ENCODE results near the gene NCAM2.

NCAM2 gene

DNA sequence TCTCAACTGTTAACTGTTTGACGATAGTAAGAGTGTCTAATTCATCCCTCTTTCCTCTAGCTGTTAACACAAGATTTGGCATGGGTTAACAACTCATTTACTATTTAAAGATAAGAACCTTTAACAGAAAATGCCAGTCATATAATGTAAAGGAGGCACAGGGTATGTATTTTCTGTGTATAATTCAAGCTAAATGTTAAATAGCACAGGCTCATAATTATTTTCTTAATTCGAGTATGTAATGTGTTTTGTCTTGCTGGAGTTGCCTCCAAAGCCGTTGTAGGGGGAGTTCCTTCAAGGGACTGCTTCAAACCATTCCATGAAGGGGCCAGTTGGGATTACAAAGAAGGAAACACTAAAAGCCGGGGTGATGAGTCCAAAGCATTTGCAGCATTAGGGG lies 111.5 kb downstream of the NCAM2 start (continued):
- TF ChIP-seq, protein P1, sequence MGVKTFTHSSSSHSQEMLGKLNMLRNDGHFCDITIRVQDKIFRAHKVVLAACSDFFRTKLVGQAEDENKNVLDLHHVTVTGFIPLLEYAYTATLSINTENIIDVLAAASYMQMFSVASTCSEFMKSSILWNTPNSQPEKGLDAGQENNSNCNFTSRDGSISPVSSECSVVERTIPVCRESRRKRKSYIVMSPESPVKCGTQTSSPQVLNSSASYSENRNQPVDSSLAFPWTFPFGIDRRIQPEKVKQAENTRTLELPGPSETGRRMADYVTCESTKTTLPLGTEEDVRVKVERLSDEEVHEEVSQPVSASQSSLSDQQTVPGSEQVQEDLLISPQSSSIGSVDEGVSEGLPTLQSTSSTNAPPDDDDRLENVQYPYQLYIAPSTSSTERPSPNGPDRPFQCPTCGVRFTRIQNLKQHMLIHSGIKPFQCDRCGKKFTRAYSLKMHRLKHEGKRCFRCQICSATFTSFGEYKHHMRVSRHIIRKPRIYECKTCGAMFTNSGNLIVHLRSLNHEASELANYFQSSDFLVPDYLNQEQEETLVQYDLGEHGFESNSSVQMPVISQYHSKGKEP (tag by site-specific recombination; IDR thresholded peaks at IDR 0.05), result no peak
- TF ChIP-seq ZNF18 (tag by site-specific recombination; IDR thresholded peaks at IDR 0.05), result no peak
- no peak for TF ChIP-seq ZNF19 (tag by site-specific recombination; IDR thresholded peaks at IDR 0.05; ENCODE audit: low read depth)

GRCh38 chr21:21111309-21111920 lies 113.2 kb downstream of the NCAM2 start:
- H3K9me3 ChIP-seq (ENCODE audit: control insufficient read depth, insufficient read depth, low read depth, low read length), result no peaks in the 10 kb centered on the region; the same call in 1 of the 2 replicates
- TF ChIP-seq KLF7 (tag by site-specific recombination; IDR thresholded peaks at IDR 0.05; ENCODE audit: borderline replicate concordance), result no peak
- no peak for TF ChIP-seq ZBTB48 (tag by site-specific recombination; IDR thresholded peaks at IDR 0.05)
- TF ChIP-seq, protein P2, sequence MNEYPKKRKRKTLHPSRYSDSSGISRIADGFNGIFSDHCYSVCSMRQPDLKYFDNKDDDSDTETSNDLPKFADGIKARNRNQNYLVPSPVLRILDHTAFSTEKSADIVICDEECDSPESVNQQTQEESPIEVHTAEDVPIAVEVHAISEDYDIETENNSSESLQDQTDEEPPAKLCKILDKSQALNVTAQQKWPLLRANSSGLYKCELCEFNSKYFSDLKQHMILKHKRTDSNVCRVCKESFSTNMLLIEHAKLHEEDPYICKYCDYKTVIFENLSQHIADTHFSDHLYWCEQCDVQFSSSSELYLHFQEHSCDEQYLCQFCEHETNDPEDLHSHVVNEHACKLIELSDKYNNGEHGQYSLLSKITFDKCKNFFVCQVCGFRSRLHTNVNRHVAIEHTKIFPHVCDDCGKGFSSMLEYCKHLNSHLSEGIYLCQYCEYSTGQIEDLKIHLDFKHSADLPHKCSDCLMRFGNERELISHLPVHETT (tag by site-specific recombination; IDR thresholded peaks at IDR 0.05), result no peak
- no peak for TF ChIP-seq BCL11B (tag by site-specific recombination; IDR thresholded peaks at IDR 0.05; ENCODE audit: low read depth)
- TF ChIP-seq ZNF114 (tag by site-specific recombination; IDR thresholded peaks at IDR 0.05), result no peak
- TF ChIP-seq ZFP41 (tag by site-specific recombination; IDR thresholded peaks at IDR 0.05; ENCODE audit: borderline replicate concordance), result no peak
- no peak for TF ChIP-seq PATZ1 (tag by site-specific recombination; IDR thresholded peaks at IDR 0.05)
- no peak for TF ChIP-seq ZNF707 (tag by site-specific recombination; IDR thresholded peaks at IDR 0.05)
- no peak for TF ChIP-seq ZNF548 (tag by site-specific recombination; IDR thresholded peaks at IDR 0.05)
- TF ChIP-seq ZNF626 (tag by site-specific recombination; IDR thresholded peaks at IDR 0.05), result no peak
- TF ChIP-seq ZBTB21 (tag by site-specific recombination; IDR thresholded peaks at IDR 0.05), result no peak
- TF ChIP-seq, protein P3, sequence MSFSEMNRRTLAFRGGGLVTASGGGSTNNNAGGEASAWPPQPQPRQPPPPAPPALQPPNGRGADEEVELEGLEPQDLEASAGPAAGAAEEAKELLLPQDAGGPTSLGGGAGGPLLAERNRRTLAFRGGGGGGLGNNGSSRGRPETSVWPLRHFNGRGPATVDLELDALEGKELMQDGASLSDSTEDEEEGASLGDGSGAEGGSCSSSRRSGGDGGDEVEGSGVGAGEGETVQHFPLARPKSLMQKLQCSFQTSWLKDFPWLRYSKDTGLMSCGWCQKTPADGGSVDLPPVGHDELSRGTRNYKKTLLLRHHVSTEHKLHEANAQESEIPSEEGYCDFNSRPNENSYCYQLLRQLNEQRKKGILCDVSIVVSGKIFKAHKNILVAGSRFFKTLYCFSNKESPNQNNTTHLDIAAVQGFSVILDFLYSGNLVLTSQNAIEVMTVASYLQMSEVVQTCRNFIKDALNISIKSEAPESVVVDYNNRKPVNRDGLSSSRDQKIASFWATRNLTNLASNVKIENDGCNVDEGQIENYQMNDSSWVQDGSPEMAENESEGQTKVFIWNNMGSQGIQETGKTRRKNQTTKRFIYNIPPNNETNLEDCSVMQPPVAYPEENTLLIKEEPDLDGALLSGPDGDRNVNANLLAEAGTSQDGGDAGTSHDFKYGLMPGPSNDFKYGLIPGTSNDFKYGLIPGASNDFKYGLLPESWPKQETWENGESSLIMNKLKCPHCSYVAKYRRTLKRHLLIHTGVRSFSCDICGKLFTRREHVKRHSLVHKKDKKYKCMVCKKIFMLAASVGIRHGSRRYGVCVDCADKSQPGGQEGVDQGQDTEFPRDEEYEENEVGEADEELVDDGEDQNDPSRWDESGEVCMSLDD (tag by site-specific recombination; IDR thresholded peaks at IDR 0.05), result no peak
- no peak for TF ChIP-seq TCF7L2 (IDR thresholded peaks at IDR 0.05; ENCODE audit: borderline replicate concordance, low read depth, low read length)
- no peak for TF ChIP-seq SCRT2 (tag by site-specific recombination; IDR thresholded peaks at IDR 0.05)
- TF ChIP-seq ZNF510 (tag by site-specific recombination; IDR thresholded peaks at IDR 0.05; ENCODE audit: insufficient replicate concordance), result no peak
- TF ChIP-seq ZNF423 (tag by site-specific recombination; IDR thresholded peaks at IDR 0.05), result no peak
- no peak for TF ChIP-seq ZNF600 (tag by site-specific recombination; IDR thresholded peaks at IDR 0.05)
- H3K4me3 ChIP-seq (ENCODE audit: low read depth, low read length), result no peak overlapping the region
- H3K36me3 ChIP-seq (ENCODE audit: control insufficient read depth in 2 of 2, insufficient read depth in 1 of 2, low read length in 2 of 2), result no peaks in the 10 kb centered on the region
- no peaks in the 10 kb centered on the region for H3K4me1 ChIP-seq (ENCODE audit: control insufficient read depth, insufficient read depth, low read length)
- ChIA-PET CTCF (no interaction called here), POLR2A (no interaction called here)
- H3K27ac ChIP-seq (ENCODE audit: extremely low read depth, low read depth, low read length), result no peak overlapping the region
